Pons (tissue), 1 donor: ENCODE measurements around the gene HMCN2.

ENCODE experiments used
- DNase-seq: peaks from one replicate; pipeline ENCODE4 v3.0.0-alpha.2; 2016; ENCODE audit warnings: low spot score

Gene HMCN2

GRCh38 chr9:130414910-130415746 lies 149.6 kb downstream of the HMCN2 start:
- DNase-seq = no peak

GRCh38 chr9:130417602-130418001 lies 152.0 kb downstream of the HMCN2 start:
- DNase-seq = no peak

- no peak for DNase-seq
These were observed 153.2 kb downstream of the HMCN2 start for GRCh38 chr9:130418776-130419175.

- DNase-seq = no peak
These were observed 154.0 kb downstream of the HMCN2 start for GRCh38 chr9:130419521-130420035.

DNA sequence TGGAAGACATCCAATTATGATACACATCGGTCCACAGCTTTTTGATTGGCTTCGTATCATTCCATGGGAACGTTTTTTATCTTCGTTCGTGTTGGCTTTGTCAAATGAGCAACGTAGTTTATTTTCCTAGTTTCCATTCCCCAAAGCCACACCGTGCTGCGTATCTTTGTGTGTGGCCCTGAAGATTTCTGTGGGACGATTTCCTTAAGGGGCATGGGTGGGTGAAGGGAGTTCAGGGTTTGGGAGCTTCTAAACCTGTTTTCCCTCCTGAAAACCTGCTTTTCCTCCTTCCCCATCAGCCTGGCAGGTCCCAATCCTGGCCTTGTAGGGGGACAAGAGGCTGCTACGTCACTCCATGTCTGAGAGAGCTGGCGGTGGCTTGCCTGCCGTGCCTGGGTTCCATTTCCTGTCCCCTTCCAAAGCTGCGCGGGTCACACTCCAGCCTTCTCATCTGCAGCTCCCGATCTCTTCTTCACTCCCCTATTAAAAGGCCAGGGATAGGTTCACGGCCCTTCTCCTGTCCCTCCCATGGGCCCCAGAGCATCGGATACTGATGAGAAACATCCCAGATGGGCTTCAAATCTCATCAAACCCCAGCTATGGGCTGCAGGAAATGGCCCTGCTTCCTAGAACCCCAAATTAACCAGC lies 155.7 kb downstream of the HMCN2 start:
- no peak for DNase-seq

DNA sequence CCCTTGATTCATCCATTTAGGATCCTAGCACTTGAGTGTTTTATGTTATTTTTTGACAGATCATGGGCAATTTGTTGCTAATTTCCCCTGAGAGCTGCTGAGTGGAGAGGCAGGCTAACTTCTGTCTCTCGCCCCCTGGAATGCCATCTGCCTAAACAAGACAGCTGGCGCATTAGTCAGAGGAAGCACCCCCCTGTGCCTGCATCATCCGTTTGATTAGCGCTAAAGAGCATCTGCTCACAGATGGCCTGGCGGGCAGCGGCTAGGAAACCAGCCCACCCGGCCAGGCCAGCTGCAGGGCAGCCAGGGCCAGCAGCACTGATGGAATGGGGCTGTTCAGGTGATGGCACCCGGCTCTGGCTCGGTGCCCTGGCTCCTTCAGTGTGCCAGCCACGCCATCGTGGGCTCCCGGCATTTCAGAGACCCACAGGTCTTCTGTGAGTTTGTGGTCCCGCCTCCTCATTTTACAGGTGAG lies 156.3 kb downstream of the HMCN2 start:
- DNase-seq = no peak

GRCh38 chr9:130422546-130422945 lies 157.0 kb downstream of the HMCN2 start:
- DNase-seq = no peak

DNA sequence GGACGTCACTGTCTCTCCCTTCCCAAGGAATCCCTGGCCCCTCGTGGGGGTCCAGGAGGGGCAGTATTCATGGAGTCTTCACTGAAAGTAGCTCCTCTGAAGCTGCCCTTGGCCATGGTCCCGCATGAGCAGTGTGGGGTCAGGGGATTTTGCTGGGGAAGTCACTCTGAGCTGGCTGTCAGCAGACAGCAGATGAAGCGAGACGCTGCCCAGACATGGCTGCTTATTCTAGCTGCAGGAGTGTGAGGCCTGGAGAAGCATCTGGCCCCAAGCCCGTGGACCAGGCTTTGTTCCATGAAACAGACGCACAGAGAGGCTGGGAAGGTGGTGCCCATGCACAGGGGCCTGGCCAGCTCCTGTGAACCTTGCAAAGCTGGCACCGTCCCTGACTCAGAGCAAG lies 157.7 kb downstream of the HMCN2 start:
- DNase-seq = peak; percentile 4

DNA sequence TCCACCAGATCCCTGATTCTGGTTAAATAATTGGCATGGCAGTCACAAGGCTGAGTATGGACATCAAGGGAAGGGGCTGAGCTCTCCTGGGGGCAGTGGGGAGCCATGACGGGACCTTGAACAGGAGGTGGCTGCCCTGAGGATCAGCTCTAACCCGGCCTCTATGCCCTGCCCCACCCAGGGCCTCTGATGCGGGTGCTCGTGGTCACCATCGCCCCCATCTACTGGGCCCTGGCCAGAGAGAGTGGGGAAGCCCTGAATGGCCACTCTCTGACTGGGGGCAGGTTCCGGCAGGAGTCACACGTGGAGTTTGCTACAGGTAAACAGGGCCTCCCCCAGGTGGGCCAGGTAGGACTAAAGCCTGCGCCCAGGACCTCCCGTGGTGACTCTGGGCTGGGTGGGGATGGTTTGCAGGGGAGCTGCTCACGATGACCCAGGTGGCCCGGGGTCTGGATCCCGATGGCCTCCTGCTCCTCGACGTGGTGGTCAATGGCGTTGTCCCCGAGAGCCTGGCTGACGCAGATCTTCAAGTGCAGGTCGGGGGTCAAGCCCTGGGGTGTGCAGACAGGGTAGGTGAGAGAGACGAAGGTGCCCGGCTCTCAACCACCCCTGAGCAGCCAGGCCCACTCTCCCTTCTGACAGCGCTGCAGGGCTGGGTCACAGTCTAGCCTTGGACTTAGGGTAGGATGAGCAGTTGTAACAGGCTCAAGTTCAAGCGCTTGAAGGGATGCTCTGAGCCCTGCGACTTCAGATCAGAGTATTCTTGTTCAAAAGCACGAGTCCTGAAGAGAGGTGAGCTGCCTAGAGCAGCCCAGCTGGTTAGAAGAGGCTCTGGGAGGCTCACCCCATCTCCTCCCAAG lies 159.3 kb downstream of the HMCN2 start:
- no peak for DNase-seq

DNA sequence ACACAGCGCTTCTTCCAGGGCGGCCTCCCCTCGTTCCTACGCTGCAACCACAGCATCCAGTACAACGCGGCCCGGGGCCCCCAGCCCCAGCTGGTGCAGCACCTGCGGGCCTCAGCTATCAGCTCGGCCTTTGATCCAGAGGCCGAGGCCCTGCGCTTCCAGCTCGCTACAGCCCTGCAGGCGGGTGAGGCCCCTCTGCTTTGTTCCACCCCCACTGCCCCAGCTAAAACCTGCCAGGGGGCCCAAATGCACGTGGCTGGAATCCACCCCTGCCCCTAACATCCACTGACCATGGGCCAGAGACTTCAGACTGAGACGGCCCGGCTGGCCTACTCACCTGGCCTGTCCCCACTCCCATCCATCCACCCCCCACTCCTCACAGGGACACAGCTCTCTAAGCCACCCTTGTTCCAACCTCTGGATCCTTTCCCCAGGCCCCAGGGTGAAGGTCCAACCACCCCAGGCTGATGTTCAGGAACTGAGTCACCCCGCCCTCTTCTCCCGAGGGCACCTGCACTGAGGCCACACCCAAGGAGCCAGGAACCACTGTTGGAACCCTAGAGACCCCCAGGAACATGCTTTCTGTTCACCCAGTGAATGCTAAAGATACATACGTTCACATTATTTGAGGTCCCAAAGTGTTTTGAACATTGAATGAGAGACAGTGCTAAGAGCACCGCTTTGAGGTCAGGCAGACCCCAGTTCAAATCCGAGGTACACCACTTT lies 160.3 kb downstream of the HMCN2 start:
- DNase-seq = no peak

DNA sequence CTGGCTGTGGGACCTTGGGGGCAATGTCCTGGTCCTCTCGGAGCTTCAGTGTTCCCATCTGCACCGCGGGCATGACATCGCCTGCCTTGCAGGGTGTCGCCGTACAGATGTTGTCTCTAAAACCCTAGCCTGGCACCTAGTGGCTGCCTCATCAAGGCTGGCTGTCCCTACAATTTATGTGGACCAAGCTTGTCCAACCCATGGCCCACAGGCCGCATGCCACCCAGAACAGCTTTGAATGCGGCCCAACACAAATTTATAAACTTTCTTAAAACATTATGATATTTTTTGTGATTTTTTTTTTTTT lies 160.9 kb downstream of the HMCN2 start:
- no peak for DNase-seq

GRCh38 chr9:130426883-130427282 lies 161.3 kb downstream of the HMCN2 start:
- no peak for DNase-seq

GRCh38 chr9:130427326-130427725 lies 161.8 kb downstream of the HMCN2 start:
- DNase-seq = no peak

DNA sequence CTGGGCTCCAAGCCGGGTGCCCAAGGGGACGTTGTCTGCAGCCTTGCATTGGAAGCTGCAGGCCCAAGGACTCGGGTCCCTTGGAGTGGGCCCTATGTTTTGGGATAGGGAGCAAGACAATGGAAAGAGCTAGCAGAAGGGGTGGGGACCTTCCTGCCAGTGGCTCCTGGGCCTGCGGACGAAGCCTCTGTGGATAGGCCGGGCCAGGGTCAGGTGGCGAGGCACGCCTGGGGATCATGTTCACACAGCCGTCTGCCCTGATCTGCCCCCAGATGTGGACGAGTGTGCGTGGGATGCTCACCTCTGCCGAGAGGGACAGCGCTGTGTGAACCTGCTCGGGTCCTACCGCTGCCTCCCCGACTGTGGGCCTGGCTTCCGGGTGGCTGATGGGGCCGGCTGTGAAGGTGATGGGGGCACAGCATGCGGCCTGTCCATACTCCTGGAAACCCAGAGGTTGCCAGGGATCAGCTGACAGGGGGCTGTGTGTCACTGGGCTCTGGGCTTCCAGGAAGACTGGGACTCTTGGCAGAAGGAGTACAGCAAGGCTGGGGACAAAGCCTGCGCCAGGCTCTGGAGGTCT lies 162.6 kb downstream of the HMCN2 start:
- DNase-seq = no peak

- DNase-seq = no peak
These were observed 163.8 kb downstream of the HMCN2 start for GRCh38 chr9:130429381-130429780.

DNA sequence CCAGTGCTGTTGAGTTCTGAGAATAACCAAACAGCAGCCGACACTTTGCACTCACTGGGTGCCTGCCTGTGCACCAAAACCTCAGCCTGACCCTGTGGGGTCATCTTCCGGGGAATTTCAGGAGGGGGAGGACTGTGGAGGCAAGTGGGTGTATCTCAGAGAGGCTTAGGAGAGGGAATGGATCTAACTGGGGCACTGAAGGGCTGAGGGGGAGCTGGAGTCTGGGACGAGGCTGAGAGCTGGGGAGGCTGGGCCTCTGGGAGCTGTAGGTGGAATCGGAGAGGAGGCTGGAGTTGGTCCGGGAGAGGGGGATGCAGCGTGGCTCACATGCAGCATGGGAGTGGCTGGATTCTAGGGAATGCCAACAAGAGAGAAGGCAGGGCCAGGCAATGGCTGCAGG lies 164.3 kb downstream of the HMCN2 start:
- no peak for DNase-seq

- no peak for DNase-seq
These were observed 164.7 kb downstream of the HMCN2 start for GRCh38 chr9:130430232-130430631.

DNA sequence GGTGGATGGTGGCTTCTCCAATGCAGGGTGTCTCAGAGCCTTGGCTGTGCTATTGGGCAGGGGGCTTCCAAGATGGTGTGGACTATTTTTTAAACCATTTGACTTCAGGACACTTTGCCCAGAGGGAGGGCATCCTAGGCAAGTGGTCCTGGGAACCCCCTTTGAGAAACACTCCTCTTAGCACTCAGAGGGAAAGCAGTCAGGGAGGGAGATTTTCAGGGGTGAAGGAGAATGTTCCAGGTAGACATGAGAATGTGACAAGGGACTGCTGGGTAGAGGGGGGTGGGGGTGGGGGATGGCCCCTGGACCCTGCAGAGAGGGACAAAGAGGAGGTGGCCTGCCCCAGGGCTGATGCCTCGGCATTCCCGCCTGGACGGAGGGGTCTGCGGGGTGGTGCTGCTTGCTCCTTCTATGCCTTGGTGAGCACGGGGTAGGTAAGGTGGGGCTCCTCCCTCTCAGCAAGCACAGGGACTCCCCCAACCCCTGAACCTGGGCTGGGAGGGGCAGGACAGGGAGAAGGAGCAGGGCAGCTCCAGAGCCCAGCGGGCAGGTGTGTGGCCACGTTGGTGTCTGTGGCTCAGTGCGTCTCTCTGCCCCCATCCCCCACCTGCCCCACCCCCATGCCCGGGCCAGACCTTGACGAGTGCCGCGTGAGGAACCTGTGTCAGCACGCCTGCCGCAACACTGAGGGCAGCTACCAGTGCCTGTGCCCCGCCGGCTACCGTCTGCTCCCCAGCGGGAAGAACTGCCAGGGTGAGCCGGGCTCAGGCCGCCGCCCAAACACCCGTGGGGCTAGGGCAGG lies 165.4 kb downstream of the HMCN2 start:
- DNase-seq = no peak

GRCh38 chr9:130431536-130432303 lies 166.2 kb downstream of the HMCN2 start:
- no peak for DNase-seq

- no peak for DNase-seq
These were observed 166.8 kb downstream of the HMCN2 start for GRCh38 chr9:130432362-130432761.
